ENCODE results near the gene DPH1. TPM values are rescaled to one million over a fixed set of nuclear protein-coding genes. Genes with fewer than 3 reads are reported as not detected.

The DPH1 gene
- total RNA-seq, 4 donors from 2014 or later = 58.7 to 115 (median 66.3) TPM

- TF ChIP-seq POLR2A (IDR thresholded peaks at IDR 0.05) (no peak), CTCF (IDR thresholded peaks at IDR 0.05) (no peak), EP300 (IDR thresholded peaks at IDR 0.05) (no peak), POLR2AphosphoS5 (IDR thresholded peaks at IDR 0.05) (no peak)
- H3K4me1 ChIP-seq = peaks cover 63% of the 10 kb centered on the region
- DNase-seq (ENCODE audit: low spot score in 2 of 2) = no peak
- H3K27ac ChIP-seq = no peak overlapping the region
- no peaks in the 10 kb centered on the region for H3K9me3 ChIP-seq
- no peaks in the 10 kb centered on the region for H3K36me3 ChIP-seq
- 93% methylated on average over 4 of the region's 4 CpGs for WGBS
- H3K4me3 ChIP-seq = no peak overlapping the region
- no peaks in the 10 kb centered on the region for H3K27me3 ChIP-seq
These were observed 62.3 kb downstream of the DPH1 start for GRCh38 chr17:2092253-2092652.

- no peak for DNase-seq (ENCODE audit: low spot score in 2 of 2)
- no peaks in the 10 kb centered on the region for H3K9me3 ChIP-seq
These were observed 63.4 kb downstream of the DPH1 start for GRCh38 chr17:2093349-2093748.

More at GRCh38 chr17:2093349-2093748, 63.4 kb downstream of the DPH1 start:
- WGBS = 61% methylated on average over 5 of the region's 5 CpGs
- Histone ChIP-seq H3K4me1 (peaks cover 52% of the 10 kb centered on the region), H3K36me3 (no peaks in the 10 kb centered on the region), H3K27ac (no peak overlapping the region), H3K27me3 (no peaks in the 10 kb centered on the region), H3K4me3 (no peak overlapping the region)
- TF ChIP-seq POLR2AphosphoS5 (IDR thresholded peaks at IDR 0.05) = no peak
- TF ChIP-seq EP300 (IDR thresholded peaks at IDR 0.05) = no peak
- TF ChIP-seq POLR2A (IDR thresholded peaks at IDR 0.05) = no peak
- no peak for TF ChIP-seq CTCF (IDR thresholded peaks at IDR 0.05)

Other genes starting within 250 kb of the DPH1 start
- 10 to 100 TPM in 2 of 4 donors, 1 to 10 TPM in 2; 6.4 to 31.7 (median 14.3) TPM for gene SMYD4, start 200.3 kb upstream of the DPH1 start, total RNA-seq
- gene RPA1, start 200.1 kb upstream of the DPH1 start, total RNA-seq = 10 to 100 TPM; 27.6 to 58.2 (median 36.7) TPM
- gene RTN4RL1, start 4.8 kb upstream of the DPH1 start, total RNA-seq = 10 to 100 TPM; 16.4 to 24.8 (median 21.6) TPM
- 10 to 100 TPM; 36.6 to 51.5 (median 42.7) TPM for gene OVCA2, start 11.9 kb downstream of the DPH1 start, total RNA-seq
- 1 to 10 TPM; 2.7 to 9.5 (median 4.9) TPM for gene HIC1, start 24.9 kb downstream of the DPH1 start, total RNA-seq